ENCODE data around the gene SYTL3.
A peak's percentile ranks its signal among the peaks of the same experiment; 100 is the strongest.

Gene SYTL3

GRCh38 chr6:158703837-158704822 is 54.3 kb downstream of the SYTL3 start:
- Histone ChIP-seq H3K27ac (ENCODE audit: low read depth, low read length) (no peak overlapping the region), H3K79me2 (ENCODE audit: control insufficient read depth, low read length) (no peaks in the 10 kb centered on the region), H3K9me3 (ENCODE audit: control insufficient read depth, insufficient read depth, low read length) (no peaks in the 10 kb centered on the region), H3K4me3 (ENCODE audit: low read length) (peak overlapping the region; percentile 64), H3F3A (ENCODE audit: control insufficient read depth, insufficient read depth) (peaks cover 5% of the 10 kb centered on the region), H3K27me3 (ENCODE audit: control insufficient read depth, low read length) (no peaks in the 10 kb centered on the region), H3K4me1 (ENCODE audit: control insufficient read depth, low read length) (peaks cover 28% of the 10 kb centered on the region), H4K20me1 (ENCODE audit: control insufficient read depth, insufficient read depth, low read depth, low read length) (no peaks in the 10 kb centered on the region), H3K4me2 (ENCODE audit: low read length) (peak overlapping the region; percentile 78), H3K36me3 (ENCODE audit: control insufficient read depth, low read length) (no peaks in the 10 kb centered on the region), H3K9me2 (replicated peaks; ENCODE audit: control insufficient read depth, low read length) (no peaks in the 10 kb centered on the region)
- TF ChIP-seq CTCF (IDR thresholded peaks at IDR 0.05; ENCODE audit: low read depth, low read length, poor library complexity, severe bottlenecking) (peak; percentile 99), EZH2phosphoT487 (IDR thresholded peaks at IDR 0.05; ENCODE audit: borderline replicate concordance, low read length) (no peak)

- Histone ChIP-seq H4K20me1 (ENCODE audit: control insufficient read depth, insufficient read depth, low read depth, low read length) (no peaks in the 10 kb centered on the region), H3K4me2 (ENCODE audit: low read length) (no peak overlapping the region), H3K79me2 (ENCODE audit: control insufficient read depth, low read length) (no peaks in the 10 kb centered on the region), H3K36me3 (ENCODE audit: control insufficient read depth, low read length) (no peaks in the 10 kb centered on the region), H3K9me3 (ENCODE audit: control insufficient read depth, insufficient read depth, low read length) (no peaks in the 10 kb centered on the region), H3F3A (ENCODE audit: control insufficient read depth, insufficient read depth) (peaks cover 5% of the 10 kb centered on the region), H3K9me2 (replicated peaks; ENCODE audit: control insufficient read depth, low read length) (no peaks in the 10 kb centered on the region), H3K4me1 (ENCODE audit: control insufficient read depth, low read length) (peaks cover 28% of the 10 kb centered on the region), H3K27ac (ENCODE audit: low read depth, low read length) (no peak overlapping the region), H3K27me3 (ENCODE audit: control insufficient read depth, low read length) (no peaks in the 10 kb centered on the region), H3K4me3 (ENCODE audit: low read length) (no peak overlapping the region)
- TF ChIP-seq CTCF (IDR thresholded peaks at IDR 0.05; ENCODE audit: low read depth, low read length, poor library complexity, severe bottlenecking): no peak
- TF ChIP-seq EZH2phosphoT487 (IDR thresholded peaks at IDR 0.05; ENCODE audit: borderline replicate concordance, low read length): no peak
Observed at GRCh38 chr6:158705386-158706126, 55.7 kb downstream of the SYTL3 start.

- Histone ChIP-seq H3K4me1 (ENCODE audit: control insufficient read depth, low read length) (peaks cover 28% of the 10 kb centered on the region), H4K20me1 (ENCODE audit: control insufficient read depth, insufficient read depth, low read depth, low read length) (no peaks in the 10 kb centered on the region), H3K27me3 (ENCODE audit: control insufficient read depth, low read length) (no peaks in the 10 kb centered on the region), H3K27ac (ENCODE audit: low read depth, low read length) (no peak overlapping the region), H3K36me3 (ENCODE audit: control insufficient read depth, low read length) (no peaks in the 10 kb centered on the region), H3K4me2 (ENCODE audit: low read length) (no peak overlapping the region; the same call in 1 of the 2 replicates), H3K79me2 (ENCODE audit: control insufficient read depth, low read length) (no peaks in the 10 kb centered on the region), H3F3A (ENCODE audit: control insufficient read depth, insufficient read depth) (peaks cover 5% of the 10 kb centered on the region), H3K4me3 (ENCODE audit: low read length) (no peak overlapping the region), H3K9me2 (replicated peaks; ENCODE audit: control insufficient read depth, low read length) (no peaks in the 10 kb centered on the region), H3K9me3 (ENCODE audit: control insufficient read depth, insufficient read depth, low read length) (no peaks in the 10 kb centered on the region)
- TF ChIP-seq EZH2phosphoT487 (IDR thresholded peaks at IDR 0.05; ENCODE audit: borderline replicate concordance, low read length) (no peak), CTCF (IDR thresholded peaks at IDR 0.05; ENCODE audit: low read depth, low read length, poor library complexity, severe bottlenecking) (peak; percentile 49)
Observed at GRCh38 chr6:158706369-158706982, 56.6 kb downstream of the SYTL3 start.

Data from DOHH2 (cell line).